Ishikawa (cell line): ENCODE data around the gene MVB12A.
A peak's percentile ranks its signal among the peaks of the same experiment; 100 is the strongest.

ENCODE experiments used
- CEBPB ChIP-seq: IDR thresholded peaks from 2 replicates; pipeline ENCODE4 v1.6.1; 2012
- CREB1 ChIP-seq: IDR thresholded peaks from 2 replicates; pipeline ENCODE4 v1.6.1; 2012; ENCODE audit warnings: low read depth
- EGR1 ChIP-seq: IDR thresholded peaks from 2 replicates; pipeline ENCODE4 v1.6.1; 2012
- EP300 ChIP-seq: IDR thresholded peaks from 2 replicates; pipeline ENCODE4 v1.6.1; 2012; ENCODE audit warnings: borderline replicate concordance
- FOXM1 ChIP-seq: IDR thresholded peaks from 2 replicates; pipeline ENCODE4 v1.6.1; 2012; ENCODE audit warnings: low read depth, borderline replicate concordance
- NFIC ChIP-seq: IDR thresholded peaks from 2 replicates; pipeline ENCODE4 v1.6.1; 2012
- RAD21 ChIP-seq: IDR thresholded peaks from 2 replicates; pipeline ENCODE4 v1.6.1; 2012; ENCODE audit warnings: low read depth
- REST ChIP-seq: IDR thresholded peaks from 2 replicates; pipeline ENCODE4 v1.6.1; 2012; ENCODE audit warnings: low read depth, mild to moderate bottlenecking
- TAF1 ChIP-seq: IDR thresholded peaks from 2 replicates; pipeline ENCODE4 v1.6.1; 2012; ENCODE audit warnings: low read depth, mild to moderate bottlenecking
- TCF12 ChIP-seq: IDR thresholded peaks from 2 replicates; pipeline ENCODE4 v1.6.1; 2012; ENCODE audit warnings: low read depth
- TEAD4 ChIP-seq: IDR thresholded peaks from 2 replicates; pipeline ENCODE4 v1.6.1; 2012
- YY1 ChIP-seq: IDR thresholded peaks from 2 replicates; pipeline ENCODE4 v1.6.1; 2012; ENCODE audit warnings: low read depth
- ZBTB7A ChIP-seq: IDR thresholded peaks from 2 replicates; pipeline ENCODE4 v1.6.1; 2012; ENCODE audit warnings: low read depth
- TF ChIP-seq, protein P1 (sequence below): IDR thresholded peaks from 2 replicates; pipeline ENCODE4 v1.6.1; 2012
- TF ChIP-seq, protein P2 (sequence below): IDR thresholded peaks from 2 replicates; pipeline ENCODE4 v1.6.1; 2012

Gene MVB12A

GRCh38 chr19:17401628-17402027, 18.2 kb upstream of the MVB12A start:
- TF ChIP-seq, protein P1, sequence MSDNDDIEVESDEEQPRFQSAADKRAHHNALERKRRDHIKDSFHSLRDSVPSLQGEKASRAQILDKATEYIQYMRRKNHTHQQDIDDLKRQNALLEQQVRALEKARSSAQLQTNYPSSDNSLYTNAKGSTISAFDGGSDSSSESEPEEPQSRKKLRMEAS: no peak
- TF ChIP-seq RAD21: no peak
- TF ChIP-seq CEBPB: no peak
- TF ChIP-seq REST: no peak
- no peak for TF ChIP-seq ZBTB7A
- no peak for TF ChIP-seq EP300
- TF ChIP-seq NFIC: no peak
- TF ChIP-seq TEAD4: no peak
- no peak for TF ChIP-seq CREB1
- no peak for TF ChIP-seq TAF1
- TF ChIP-seq, protein P2, sequence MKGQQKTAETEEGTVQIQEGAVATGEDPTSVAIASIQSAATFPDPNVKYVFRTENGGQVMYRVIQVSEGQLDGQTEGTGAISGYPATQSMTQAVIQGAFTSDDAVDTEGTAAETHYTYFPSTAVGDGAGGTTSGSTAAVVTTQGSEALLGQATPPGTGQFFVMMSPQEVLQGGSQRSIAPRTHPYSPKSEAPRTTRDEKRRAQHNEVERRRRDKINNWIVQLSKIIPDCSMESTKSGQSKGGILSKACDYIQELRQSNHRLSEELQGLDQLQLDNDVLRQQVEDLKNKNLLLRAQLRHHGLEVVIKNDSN: no peak
- no peak for TF ChIP-seq YY1
- no peak for TF ChIP-seq TCF12

- no peak for TF ChIP-seq YY1
These were observed 16.6 kb upstream of the MVB12A start for GRCh38 chr19:17402982-17403855.

- TF ChIP-seq, protein P1: no peak
- TF ChIP-seq NFIC: no peak
- TF ChIP-seq CEBPB: no peak
- no peak for TF ChIP-seq TCF12
- no peak for TF ChIP-seq YY1
- no peak for TF ChIP-seq TEAD4
- no peak for TF ChIP-seq CREB1
- TF ChIP-seq EGR1: no peak
- TF ChIP-seq FOXM1: no peak
- no peak for TF ChIP-seq TAF1
- TF ChIP-seq EP300: no peak
- TF ChIP-seq, protein P2: no peak
- TF ChIP-seq ZBTB7A: no peak
- TF ChIP-seq REST: no peak
These were observed 15.8 kb upstream of the MVB12A start for GRCh38 chr19:17404015-17404414.

GRCh38 chr19:17404621-17405249, 15.1 kb upstream of the MVB12A start:
- TF ChIP-seq ZBTB7A (no peak), TAF1 (no peak), CREB1 (no peak), RAD21 (no peak), EP300 (no peak)
- TF ChIP-seq, protein P2: no peak

DNA sequence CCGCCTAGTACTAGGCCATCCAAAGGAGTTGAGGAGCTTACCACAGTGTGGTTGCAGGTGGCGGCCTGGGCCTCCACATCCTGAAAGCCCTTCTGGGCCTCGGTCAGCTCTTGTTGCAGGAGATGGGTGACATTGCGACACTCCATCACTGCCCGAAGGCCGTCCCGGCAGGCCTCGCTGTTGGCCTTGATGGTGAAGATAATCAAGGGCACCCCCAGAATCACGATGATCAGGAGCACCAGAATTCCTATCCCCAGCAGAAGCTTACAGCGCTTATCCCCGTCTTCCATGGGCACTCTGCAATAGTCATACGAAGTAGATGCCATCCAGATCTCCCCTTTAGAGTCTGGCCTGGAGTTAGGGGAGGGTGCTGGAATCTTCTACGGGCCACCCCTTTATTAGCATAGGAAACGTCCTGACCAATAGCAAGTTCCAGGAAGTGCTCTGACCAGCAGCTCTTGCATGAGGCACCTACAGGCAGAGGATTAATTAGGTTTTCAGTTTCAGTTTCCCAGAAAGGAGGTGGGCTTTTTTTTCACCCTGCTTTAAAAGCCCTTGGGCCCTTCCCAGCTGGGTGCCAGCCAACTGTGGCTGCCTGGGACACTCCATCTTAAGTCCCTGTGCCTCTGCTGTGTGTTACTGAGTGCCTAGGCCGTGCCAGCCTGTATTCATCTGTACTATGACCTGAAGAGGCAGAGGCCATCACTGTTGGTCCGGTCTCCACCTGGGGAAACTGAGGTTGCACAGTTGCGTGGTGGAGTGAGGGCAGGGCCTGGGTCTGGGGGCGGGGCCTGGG, 14.4 kb upstream of the MVB12A start, which contains the start of gene BST2:
Gene BST2, minus strand, starts transcription at position 381 of the 796 bp plus-strand sequence. Its CDS starts 55 bp downstream, at position 326.
- TF ChIP-seq YY1: peak; percentile 37; the same call in 1 of the 2 replicates
- TF ChIP-seq REST: no peak
- no peak for TF ChIP-seq EGR1
- TF ChIP-seq RAD21: no peak
- TF ChIP-seq FOXM1: no peak
- TF ChIP-seq, protein P1: peak; percentile 57
- TF ChIP-seq NFIC: peak; percentile 69
- 0 out of 2 replicates have a peak, but pooled peaks have one; percentile 27 for TF ChIP-seq TCF12
- TF ChIP-seq CEBPB: peak; percentile 34; the same call in 1 of the 2 replicates
